Body of pancreas (tissue), 4 donors: ENCODE data around the gene ADTRP. TPM values are rescaled to one million over a fixed set of nuclear protein-coding genes. Genes with fewer than 3 reads are reported as not detected.
A peak's percentile ranks its signal among the peaks of the same experiment; 100 is the strongest.

Source experiments
- ATAC-seq: fragments of 150-250 bp; one replicate; pipeline ENCODE4 v1.9.1; 2016
- DNase-seq, 4 donors: peaks; one replicate each; pipeline ENCODE4 v3.0.0-alpha.2; 2019
- H3K27ac ChIP-seq, 4 donors: fragments of 200-600 bp; sonication (generic); 1 replicate in 3 of 4; 2 replicates in 1 of 4; pipeline versions ENCODE4 v1.5.1 to v1.6.1; 2016 to 2019; ENCODE audit warnings: mild to moderate bottlenecking in 1 of 4, mixed read lengths in 1 of 4, moderate library complexity in 1 of 4
- H3K27me3 ChIP-seq, 2 donors: fragments of 200-600 bp; sonication (generic); one replicate each; pipeline ENCODE4 v1.6.0; 2016; ENCODE audit warnings: mild to moderate bottlenecking in 1 of 2
- H3K36me3 ChIP-seq, 2 donors: fragments of 200-600 bp; sonication (generic); replicated peaks in 1 of 2; 2 replicates each; pipeline ENCODE4 v1.5.1; 2016; ENCODE audit warnings: low read depth in 2 of 2; ENCODE audit not compliant: insufficient read depth in 1 of 2
- H3K4me1 ChIP-seq: fragments of 200-600 bp; sonication (generic); one replicate; pipeline ENCODE4 v1.6.0; 2016
- H3K4me3 ChIP-seq, 2 donors: fragments of 200-600 bp; sonication (generic); 1 replicate in 1 of 2; 2 replicates in 1 of 2; pipeline ENCODE4 v1.5.1; 2016 to 2019
- H3K9me3 ChIP-seq, 3 donors: fragments of 200-600 bp; sonication (generic); 1 replicate in 2 of 3; 2 replicates in 1 of 3; pipeline ENCODE4 v1.5.1; 2016
- CTCF ChIP-seq, 7 experiments: fragments of 450-650 bp in 4 of 7; fragments of 200-600 bp in 3 of 7; sonication (generic) in 3 of 7; IDR thresholded peaks; one replicate each; pipeline ENCODE4 v1.5.1; 2016 to 2019; ENCODE audit warnings: antibody characterized with exemption in 7 of 7
- POLR2A ChIP-seq, 3 donors: fragments of 450-650 bp; IDR thresholded peaks; one replicate each; pipeline ENCODE4 v1.6.1; 2016; ENCODE audit warnings: antibody characterized with exemption in 3 of 3, mild to moderate bottlenecking in 2 of 3
- WGBS, 2 donors: methylation state at CpG; one replicate each; pipeline ENCODE4 v1.1.5; 2017; 5-methylcytosine and 5-hydroxymethylcytosine counted together
- intact Hi-C: fragments of 100-400 bp; cut with DNase I; formaldehyde crosslinking; loops from one replicate; pipeline ENCODE4 v1.15.1; 2023
- total RNA-seq, 2 donors: library from RNA; depleted of rRNA; stranded (reverse); fragments of >200 nt; gene quantifications; one replicate each; pipeline ENCODE4 v1.1.0, GENCODE V29; 2016

ADTRP gene
- total RNA-seq, 2 donors from 2014 or later = not detected

- no peaks in the 10 kb centered on the region for H3K9me3 ChIP-seq
- no peak for DNase-seq
- intact Hi-C loops = no loop called here
- H3K36me3 ChIP-seq = no peaks in the 10 kb centered on the region
- no peak overlapping the region for H3K4me3 ChIP-seq
- ATAC-seq = no peak
- peaks cover 4% of the 10 kb centered on the region for H3K4me1 ChIP-seq
- WGBS, 2 donors = 85 to 94% methylated on average over 5 of the region's 5 CpGs
- no peaks in the 10 kb centered on the region for H3K27me3 ChIP-seq
- H3K27ac ChIP-seq = no peak overlapping the region
- TF ChIP-seq CTCF (IDR thresholded peaks at IDR 0.05) = no peak
- TF ChIP-seq POLR2A (IDR thresholded peaks at IDR 0.05) = no peak
Measured at GRCh38 chr6:11773013-11773412, 5.6 kb downstream of the ADTRP start.

- Histone ChIP-seq H3K9me3 (no peaks in the 10 kb centered on the region), H3K27me3 (no peaks in the 10 kb centered on the region), H3K4me1 (peaks cover 6% of the 10 kb centered on the region), H3K27ac (no peak overlapping the region), H3K36me3 (no peaks in the 10 kb centered on the region), H3K4me3 (no peak overlapping the region)
- no peak for TF ChIP-seq CTCF (IDR thresholded peaks at IDR 0.05)
- no peak for TF ChIP-seq POLR2A (IDR thresholded peaks at IDR 0.05)
- WGBS, 2 donors = 85 to 92% methylated on average over 10 of the region's 10 CpGs
- ATAC-seq = no peak
- intact Hi-C loops = no loop called here
- DNase-seq = no peak
Measured at GRCh38 chr6:11772109-11772825, 6.3 kb downstream of the ADTRP start.

GRCh38 chr6:11771473-11772048 lies 7.0 kb downstream of the ADTRP start:
- DNase-seq (no peak), ATAC-seq (no peak)
- H3K27me3 ChIP-seq = no peaks in the 10 kb centered on the region
- intact Hi-C loops = no loop called here
- H3K36me3 ChIP-seq = no peaks in the 10 kb centered on the region
- TF ChIP-seq POLR2A (IDR thresholded peaks at IDR 0.05) = no peak
- no peak for TF ChIP-seq CTCF (IDR thresholded peaks at IDR 0.05)
- H3K27ac ChIP-seq = no peak overlapping the region
- H3K4me3 ChIP-seq = no peak overlapping the region
- no peaks in the 10 kb centered on the region for H3K9me3 ChIP-seq
- WGBS, 2 donors = 85 to 94% methylated on average over 13 of the region's 13 CpGs
- peaks cover 13% of the 10 kb centered on the region for H3K4me1 ChIP-seq

GRCh38 chr6:11770546-11771466 lies 7.8 kb downstream of the ADTRP start:
- intact Hi-C loops = no loop called here
- no peak for TF ChIP-seq CTCF (IDR thresholded peaks at IDR 0.05)
- peak in 1 of 3 donors; percentile 13 for TF ChIP-seq POLR2A (IDR thresholded peaks at IDR 0.05)
- Histone ChIP-seq H3K27ac (peak overlapping the region in 2 of 4 donors; percentile 17 to 50), H3K36me3 (no peaks in the 10 kb centered on the region), H3K9me3 (no peaks in the 10 kb centered on the region), H3K4me3 (no peak overlapping the region), H3K4me1 (peaks cover 21% of the 10 kb centered on the region), H3K27me3 (no peaks in the 10 kb centered on the region)
- ATAC-seq (peak; percentile 47), DNase-seq (peak; percentile 40 to 78 (median 53))
- WGBS, 2 donors = 73 to 87% methylated on average over 26 of the region's 27 CpGs
